Left lobe of liver (tissue), 2 donors: ENCODE measurements around the gene SUGT1. TPM values are rescaled to one million over a fixed set of nuclear protein-coding genes. Genes with fewer than 3 reads are reported as not detected.
"Not testable (repeated sequence)": the region's sequence is repeated elsewhere in the genome, so short reads cannot be mapped to it uniquely, and the experiment has no call there.

Experiments used
- ATAC-seq: fragments of 200-7000 bp; cut with Tn5 transposase; one replicate; pipeline ENCODE4 v1.9.1; 2020; ENCODE audit warnings: mild to moderate bottlenecking, moderate library complexity
- DNase-seq: peaks from one replicate; pipeline ENCODE4 v3.0.0-alpha.2; 2020; ENCODE audit warnings: low spot score
- total RNA-seq: library from RNA; stranded (reverse); gene quantifications from one replicate; pipeline ENCODE4 v1.2.1, GENCODE V29; 2021
- donor health status: DM: no; HTN: no; CAD: no; lungs with moderate emphysema.
- donor health status: DM: no; HTN: yes; CAD: no.

Gene SUGT1
- total RNA-seq, 1 donor from 2014 or later: 16.7 TPM

DNA sequence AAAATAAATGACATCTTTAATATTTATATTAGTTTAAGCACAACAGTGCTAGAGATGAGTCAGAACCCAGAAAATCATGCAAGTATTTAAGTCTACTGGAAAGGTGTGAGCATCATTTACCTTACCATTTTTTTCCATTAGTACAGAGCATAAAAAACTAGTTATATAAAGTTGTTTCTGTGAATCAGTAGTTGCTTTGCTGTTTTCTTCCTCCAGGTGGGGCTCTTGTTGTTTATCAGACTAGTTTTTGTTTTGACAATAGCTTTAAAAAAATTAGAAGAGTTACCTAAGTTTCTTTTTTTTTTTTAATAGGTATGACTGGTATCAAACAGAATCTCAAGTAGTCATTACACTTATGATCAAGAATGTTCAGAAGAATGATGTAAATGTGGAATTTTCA is 12.7 kb downstream of the SUGT1 start:
- no peak for DNase-seq

DNA sequence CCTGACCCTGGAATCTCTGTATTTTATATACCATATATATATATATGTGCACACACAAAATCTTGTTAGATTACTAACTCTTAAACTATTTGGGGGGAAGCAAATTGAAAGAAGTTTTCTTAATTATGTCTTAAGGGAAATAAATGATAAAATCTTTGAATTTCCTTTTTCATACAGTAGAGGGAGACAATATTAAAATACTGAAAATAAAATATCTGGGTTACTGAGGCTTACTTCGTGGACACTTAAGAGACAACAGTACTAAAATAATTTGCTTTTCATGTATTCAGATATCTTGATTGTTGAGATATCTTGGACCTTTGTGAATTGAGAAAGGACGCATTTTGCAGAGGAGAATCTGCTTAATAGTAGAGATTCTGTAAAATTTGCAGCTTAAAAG is 17.0 kb downstream of the SUGT1 start:
- DNase-seq: no peak
- ATAC-seq: no peak

More for the DNA sequence above, 12.7 kb downstream of the SUGT1 start:
- peak; percentile 60 for ATAC-seq

DNA sequence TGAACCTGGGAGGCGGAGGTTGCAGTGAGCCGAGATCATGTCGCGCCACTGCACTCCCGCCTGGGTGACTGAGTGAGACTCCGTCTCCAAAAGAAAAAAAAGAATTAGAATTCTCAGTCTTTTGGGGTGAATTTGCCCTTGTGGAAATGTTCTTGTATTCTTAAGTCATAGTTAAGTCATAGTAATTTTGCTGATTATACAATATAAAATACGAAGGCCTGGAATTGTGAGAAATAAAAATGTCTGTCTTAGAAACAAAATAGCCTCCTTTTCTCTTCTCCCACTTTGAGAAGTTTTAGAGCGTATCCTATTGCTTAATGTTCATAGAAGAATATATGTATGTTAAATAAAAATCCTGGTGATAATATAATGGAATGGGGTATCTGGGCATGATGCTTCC is 18.1 kb downstream of the SUGT1 start:
- DNase-seq (no peak), ATAC-seq (no peak)

DNA sequence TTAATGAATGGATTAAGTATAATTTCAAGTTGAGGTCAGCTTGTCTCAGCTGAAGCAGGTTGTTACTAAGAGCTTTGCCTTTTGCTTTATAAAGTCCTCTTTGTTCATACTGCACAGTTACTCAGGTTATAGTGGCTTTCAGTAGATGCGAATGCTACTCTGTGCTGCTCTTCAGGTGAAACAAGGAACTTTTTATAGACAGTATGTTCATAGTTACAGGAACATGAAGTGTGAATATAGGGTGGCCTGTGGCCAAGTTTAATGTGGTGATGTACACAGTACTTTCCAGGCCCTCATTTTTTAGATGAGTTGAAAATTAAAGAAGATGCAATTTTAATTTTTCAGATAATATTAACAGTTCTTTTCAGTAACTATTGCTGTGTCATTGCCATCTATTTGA is 20.8 kb downstream of the SUGT1 start:
- DNase-seq (no peak), ATAC-seq (no peak)

DNA sequence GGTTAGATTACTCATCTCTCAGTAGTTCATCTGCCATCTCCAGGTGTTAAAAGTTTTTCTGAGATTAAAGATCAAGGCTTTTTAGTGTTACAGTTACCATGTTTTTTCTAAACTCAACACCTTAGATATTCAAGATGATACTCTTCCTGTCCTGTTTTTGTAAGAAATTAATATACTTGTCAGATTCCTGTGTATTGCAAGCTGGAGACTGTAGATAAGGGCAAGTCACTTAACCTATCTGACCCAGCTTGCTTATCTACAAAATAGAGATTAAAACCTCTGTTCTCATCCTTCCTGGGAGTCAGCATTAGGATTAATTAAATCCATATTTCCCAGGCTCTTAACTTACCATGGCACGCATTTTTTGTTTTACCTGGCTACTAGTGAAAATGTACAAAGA is 25.2 kb downstream of the SUGT1 start:
- ATAC-seq (no peak), DNase-seq (no peak)

DNA sequence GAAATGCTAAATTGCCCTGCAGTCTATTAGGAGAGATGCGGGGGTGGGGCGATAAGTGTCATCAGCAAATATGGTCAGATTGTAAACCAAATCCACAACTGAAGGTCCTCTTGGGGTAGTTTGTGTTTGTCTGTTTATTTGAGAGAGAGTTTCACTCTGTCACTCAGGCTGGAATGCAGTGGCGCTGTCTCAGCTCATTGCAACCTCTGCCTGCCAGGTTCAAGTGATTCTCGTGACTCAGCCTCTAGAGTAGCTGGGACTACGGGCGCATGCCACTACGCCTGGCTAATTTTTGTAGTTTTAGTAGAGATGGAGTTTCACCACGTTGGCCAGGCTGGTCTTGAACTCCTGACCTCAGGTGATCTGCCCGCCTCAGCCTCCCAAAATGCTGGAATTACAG is 33.2 kb downstream of the SUGT1 start:
- DNase-seq, ATAC-seq: not testable (repeated sequence)

DNA sequence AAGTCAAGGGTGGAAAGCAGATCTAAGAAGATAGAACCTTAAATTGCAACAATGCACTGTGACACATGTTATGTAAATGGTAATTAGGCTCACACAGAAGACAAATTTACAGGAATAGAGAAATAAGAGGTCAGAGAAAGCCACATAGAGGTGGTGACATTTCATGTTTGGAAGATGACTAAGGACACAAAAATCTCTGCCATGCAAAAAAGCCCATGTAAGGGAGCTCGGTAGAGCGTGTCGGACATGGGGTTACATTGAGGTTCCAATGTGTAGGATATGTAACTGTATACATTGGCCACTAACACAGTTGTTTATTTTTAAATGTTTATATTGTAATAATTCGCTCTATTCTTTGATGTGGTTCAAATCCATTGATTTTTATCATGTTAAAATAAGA is 33.7 kb downstream of the SUGT1 start:
- no peak for DNase-seq

DNA sequence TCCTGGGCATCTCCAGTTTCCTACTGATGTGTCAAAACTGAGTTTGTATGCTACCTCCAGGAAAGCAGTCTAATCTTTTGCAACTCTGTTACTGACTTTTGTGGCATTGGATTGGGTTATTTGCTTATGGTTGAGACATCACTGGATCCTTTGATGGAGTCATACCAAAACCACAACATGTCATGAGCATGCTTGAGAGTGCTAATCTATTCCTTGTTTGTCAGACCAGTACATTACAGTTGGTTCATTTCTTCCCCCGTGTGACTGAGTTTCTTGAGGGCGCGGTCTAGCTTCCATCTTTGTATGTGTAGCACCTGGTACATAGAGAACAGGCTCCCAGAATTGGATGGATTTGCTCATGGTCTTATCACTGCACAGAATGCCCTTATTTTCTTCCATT is 43.2 kb downstream of the SUGT1 start:
- ATAC-seq: no peak
- no peak for DNase-seq

More for the DNA sequence above, 33.7 kb downstream of the SUGT1 start:
- no peak for ATAC-seq

DNA sequence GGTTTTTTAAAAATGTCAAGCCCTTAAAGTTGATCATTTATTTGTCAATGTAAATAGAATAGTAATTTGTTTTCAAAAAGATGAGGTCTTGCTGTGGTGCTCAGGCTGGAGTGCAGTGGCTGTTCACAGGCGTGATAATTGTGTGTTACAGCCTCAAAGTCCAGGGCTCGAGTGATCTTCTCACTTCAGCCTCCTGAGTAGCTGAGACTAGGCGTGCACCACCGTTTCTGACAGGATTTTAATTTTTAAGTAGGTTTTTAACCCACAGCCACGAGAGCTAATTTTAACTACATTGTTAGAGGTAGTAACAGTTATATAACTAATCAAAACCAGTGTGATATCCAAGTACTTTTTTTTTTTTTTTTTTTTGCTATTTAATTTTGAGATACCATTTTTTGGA is 43.9 kb downstream of the SUGT1 start:
- no peak for ATAC-seq
- no peak for DNase-seq

DNA sequence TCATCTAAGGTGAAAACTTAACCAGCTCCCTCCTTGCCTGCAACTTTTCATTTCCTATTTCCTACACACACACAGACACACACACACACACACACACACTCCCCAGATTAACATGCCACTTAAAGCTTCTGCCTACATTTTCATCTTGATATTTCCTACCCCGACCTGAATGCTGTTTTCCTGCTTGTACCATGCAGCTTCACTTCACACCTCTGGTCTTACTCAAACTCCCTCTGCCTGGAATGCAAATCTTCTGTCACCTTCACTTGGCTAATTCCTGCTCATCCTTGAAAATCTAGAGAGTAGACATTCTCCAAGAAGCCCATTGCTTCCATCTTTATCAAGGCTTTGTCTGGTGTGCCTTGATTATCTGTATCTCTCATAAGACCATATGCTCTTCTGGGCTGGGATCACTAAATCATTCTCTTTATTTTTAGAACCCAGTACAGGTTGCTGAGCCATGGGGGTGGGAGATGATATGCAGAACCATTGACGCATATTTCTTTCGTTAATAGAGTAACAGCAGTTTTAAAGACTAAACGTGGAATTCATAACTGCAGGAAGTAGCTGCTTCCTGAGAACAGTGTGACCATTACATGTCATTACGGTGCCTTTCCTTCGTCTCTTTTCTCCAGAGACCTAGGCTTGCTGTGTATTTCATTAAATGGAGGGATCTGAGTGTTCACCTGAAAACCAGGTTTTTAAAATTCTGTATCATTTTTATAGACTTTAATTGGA is 49.3 kb downstream of the SUGT1 start:
- no peak for ATAC-seq
- DNase-seq: no peak

DNA sequence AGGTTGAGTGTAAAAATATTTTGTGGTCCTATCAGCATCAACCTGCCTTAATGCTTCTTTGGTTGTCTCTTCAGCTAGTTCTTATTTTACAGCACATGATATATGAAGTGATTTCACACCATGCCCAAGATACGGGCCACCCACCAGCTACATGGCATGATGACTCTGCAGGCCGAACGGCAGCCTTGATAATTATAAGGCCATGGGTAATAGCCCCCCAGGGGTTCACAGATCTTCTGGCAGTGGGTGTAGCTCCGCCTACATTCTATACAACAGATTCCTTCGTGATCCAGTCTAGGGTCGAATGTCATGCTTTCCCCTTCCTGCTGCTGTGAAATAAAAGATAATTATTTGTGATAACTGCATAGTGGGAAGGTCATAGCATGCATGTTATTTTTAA is 50.8 kb downstream of the SUGT1 start:
- ATAC-seq (no peak), DNase-seq (no peak)

DNA sequence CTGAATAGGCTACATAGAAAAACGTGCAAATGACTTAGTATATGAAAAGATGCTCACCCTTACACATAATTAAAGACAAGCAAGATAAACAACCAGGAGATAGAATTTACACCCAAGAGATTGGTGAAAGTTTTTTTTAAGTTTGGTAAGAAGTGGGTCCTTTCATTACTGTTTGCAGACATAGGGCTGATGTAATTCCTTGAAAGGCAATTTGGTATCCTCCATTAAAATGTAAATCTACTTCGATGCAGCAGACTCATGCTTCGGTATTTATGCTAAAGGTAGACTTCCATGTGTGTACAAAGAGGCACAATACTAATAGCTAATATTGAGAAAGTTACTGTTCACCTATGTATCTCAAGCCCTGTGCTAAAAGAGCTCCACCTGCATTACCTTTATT is 53.4 kb downstream of the SUGT1 start:
- DNase-seq (no peak), ATAC-seq (no peak)

DNA sequence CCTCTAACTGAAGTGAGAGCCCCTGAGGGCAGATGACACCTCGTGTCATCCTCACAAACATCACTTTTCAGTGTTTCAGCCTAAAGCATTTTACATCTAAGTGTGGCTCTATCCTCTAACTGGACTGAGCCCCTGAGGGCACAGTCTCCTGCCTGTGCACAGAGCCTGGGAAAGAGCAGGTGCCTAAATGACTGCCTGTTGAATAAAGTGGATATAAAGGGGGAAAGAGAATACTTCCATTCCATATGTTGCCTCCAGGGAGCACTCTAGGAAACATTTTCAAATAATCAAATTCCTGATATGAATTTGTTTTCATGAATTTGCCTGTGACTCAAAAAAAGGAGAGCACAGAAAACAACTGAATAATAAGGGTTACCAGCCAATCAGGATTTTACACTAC is 54.7 kb downstream of the SUGT1 start:
- no peak for ATAC-seq

DNA sequence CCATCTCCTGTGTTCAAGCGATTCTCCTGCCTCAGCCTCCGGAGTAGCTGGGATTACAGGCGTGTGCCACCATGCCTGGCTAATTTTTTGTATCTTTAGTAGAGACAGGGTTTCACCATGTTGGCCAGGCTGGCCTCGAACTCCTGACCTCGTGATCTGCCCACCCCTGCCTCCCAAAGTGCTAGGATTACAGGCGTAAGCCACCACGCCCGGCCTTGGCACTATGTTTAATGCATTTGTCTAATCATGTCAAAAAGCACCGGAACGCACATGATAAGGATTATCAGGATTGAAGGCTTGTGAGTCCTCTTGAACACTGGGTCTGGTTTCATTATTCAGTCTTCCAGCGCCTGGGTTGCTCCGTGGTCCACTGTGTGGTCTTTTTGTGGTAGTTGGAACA is 55.6 kb downstream of the SUGT1 start:
- not testable (repeated sequence) for DNase-seq

More for the DNA sequence above, 54.7 kb downstream of the SUGT1 start:
- DNase-seq: no peak

DNA sequence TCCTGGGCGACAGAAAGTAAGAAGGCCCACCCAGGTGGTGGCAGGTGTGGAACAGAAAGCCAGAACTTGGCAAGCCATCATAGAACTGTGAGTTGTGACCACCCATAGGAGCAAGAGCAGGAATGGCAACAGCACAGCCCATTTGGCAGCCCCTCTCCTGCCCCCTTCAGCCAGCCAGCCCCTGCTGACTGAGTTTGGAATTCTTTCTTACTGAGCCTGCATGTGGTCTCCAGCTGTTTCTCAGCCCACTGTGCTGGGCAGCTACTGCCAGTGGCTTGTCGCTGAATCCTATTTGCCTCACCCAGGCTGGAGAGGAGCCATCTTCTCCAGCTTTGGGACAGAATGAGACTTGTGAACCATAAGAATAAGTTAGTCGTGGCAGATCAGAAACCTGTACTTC is 58.6 kb downstream of the SUGT1 start:
- ATAC-seq: no peak
- no peak for DNase-seq

More for the DNA sequence above, 55.6 kb downstream of the SUGT1 start:
- ATAC-seq: not testable (repeated sequence)

DNA sequence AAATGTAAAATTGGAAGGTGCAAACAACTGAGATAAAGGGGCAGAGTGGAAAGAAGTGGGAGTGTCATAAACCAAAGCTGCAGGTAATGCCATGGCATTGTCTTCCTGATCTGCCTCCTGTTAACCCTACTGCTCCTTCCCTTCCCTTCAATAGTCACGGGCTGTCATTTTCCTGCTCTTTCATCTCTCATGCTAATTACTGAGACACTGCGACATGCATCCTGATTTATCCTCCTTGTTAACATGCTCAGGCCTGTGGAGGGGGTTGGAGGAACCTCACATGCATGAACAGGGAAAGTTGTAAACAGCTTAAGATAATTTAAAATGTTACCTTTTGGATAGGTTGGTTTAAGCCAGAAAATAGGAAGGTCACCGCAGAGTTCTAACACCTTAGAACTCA is 59.7 kb downstream of the SUGT1 start:
- ATAC-seq: no peak
- DNase-seq: no peak

DNA sequence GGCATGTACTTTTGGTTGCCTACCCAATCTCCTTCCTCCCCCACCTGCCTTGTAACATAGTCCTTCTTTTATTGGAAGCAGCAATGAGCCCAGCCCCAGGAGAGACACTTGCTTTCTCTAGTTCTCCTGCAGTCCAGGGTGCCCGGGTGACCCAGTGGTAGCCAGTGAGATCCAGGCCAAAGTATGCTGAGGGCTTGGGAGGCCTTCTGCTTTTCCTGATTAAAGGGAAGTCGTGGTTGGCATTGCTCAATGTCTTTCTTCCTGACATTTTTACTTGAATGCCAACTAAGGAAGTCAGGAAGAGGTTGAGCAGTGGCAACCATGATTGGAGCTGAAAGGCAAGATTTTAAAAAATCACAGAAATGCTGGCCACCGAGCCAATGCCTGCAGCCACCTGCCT is 61.3 kb downstream of the SUGT1 start:
- ATAC-seq (peak; percentile 52), DNase-seq (no peak)

DNA sequence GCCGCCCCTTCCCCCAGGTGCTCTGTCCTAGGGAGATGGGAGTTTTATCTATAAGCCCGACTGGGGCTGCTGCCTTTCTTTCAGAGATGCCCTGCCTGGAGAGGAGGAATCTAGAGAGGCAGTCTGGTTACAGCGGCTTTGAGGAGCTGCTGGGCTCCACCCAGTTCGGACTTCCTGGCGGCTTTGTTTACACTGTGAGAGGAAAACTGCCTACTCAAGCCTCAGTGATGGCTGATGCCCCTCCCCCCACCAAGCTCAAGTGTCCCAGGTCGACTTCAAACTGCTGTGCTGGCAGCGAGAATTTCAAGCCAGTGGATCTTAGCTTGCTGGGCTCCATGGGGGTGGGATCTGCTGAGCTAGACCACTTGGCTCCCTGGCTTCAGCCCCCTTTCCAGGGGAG is 68.3 kb downstream of the SUGT1 start:
- not testable (repeated sequence) for ATAC-seq, DNase-seq

DNA sequence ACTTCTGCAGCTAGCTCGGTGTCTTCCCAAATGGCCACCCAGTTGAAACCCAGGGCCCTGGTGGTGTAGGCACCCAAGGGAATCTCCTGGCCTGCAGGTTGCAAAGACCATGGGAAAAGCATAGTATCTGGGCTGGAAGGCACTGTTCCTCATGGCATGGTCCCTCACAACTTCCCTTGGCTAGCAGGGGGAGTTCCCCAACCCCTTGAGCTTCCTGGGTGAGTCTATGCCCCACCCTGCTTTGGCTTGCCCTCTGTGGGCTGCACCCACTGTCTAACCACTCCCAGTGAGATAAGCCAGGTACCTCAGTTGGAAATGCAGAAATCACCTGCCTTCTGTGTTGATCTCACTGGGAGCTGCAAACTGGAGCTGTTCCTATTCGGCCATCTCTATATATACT is 68.7 kb downstream of the SUGT1 start:
- DNase-seq, ATAC-seq: not testable (repeated sequence)

DNA sequence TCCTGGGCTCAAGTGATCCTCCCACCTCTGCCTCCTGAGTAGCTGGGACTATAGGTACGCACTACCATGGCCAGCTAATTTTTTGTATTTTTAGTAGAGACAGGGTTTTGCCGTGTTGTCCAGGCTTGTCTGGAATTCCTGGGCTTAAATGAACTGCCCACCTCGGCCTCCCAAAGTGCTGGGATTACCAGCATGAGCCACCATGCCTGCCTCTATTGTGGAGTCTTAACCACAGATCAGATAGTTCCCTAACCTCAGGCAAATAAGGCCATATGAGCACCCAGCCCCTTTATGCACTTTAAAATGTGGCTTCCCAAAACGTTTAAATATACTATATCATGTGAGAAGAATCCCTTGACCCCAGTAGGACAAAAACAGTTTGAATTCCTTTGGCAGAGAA is 70.5 kb downstream of the SUGT1 start:
- ATAC-seq (no peak), DNase-seq (no peak)

DNA sequence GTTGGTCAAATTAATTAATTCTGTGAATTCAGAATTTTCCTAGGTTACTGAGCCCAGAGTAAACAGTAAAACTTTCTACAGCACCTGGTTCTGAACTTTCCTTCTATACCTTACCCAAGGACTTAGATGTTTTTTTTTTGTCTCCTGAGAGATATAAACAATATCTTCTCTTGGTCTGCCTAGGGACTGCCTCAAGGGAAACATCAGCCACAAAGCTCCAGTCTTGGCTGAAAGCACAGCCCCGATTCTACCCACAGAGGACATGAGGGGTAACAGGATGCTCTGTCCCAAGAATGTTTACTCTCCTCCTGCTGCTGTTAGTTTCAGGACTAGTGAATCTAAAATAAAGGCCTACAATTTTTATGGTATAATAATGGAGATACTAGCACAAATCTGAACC is 72.7 kb downstream of the SUGT1 start:
- ATAC-seq (no peak), DNase-seq (no peak)

DNA sequence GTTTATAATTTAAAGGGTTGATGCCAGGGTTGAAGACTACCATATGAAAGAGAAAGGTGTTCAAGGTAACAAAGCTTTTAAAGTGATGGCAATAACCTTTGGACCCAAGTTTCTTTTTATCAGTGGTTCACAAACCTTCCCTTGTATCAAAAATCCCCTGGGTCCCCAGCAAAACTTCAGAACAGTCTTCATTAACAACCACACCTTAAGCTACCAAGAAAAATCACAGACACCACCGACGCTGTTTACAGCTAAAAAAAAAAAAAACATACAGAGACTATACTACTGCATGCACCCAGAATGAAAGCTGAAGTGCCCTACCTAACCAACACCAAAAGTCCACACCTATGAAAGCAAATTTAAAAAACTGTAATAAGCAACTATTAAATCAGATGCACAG is 73.6 kb downstream of the SUGT1 start:
- ATAC-seq: no peak
- DNase-seq: no peak

DNA sequence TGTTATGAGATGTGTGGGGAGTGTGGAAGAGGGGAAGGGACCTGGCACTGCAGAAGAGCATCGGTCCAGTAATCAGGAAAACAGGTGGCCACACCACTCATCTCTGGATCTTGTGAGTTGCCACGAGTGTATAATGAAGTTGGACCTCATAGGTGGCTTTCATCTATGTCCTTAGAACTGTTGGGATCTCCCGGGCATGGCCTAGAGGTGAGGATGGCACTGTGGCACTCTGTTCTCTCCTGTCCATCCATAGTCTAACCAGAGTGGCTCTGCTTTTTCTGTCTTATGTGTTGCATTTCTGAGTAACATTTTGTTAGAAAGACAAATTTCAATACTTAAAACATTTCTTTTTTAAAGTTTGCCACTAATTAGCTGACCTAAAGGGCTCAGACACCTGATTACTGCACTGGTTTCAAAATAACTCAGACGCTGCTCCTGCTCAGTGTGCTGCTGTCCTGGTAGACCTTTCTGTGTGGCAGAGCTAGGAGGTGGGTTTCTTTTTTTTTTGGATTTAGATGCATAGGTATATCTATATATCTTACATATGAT is 81.5 kb downstream of the SUGT1 start:
- ATAC-seq (no peak), DNase-seq (no peak)
